GM12873 (cell line): ENCODE results near the gene GPR107.

Experiments used
- CTCF ChIP-seq: IDR thresholded peaks from 2 replicates; pipeline ENCODE4 v1.5.1; 2012; ENCODE audit warnings: low read depth, mild to moderate bottlenecking, moderate library complexity, low read length, control low read depth; ENCODE audit not compliant: insufficient read depth; ENCODE audit errors: missing control alignments

Gene GPR107

GRCh38 chr9:130092910-130093309 lies 39.2 kb downstream of the GPR107 start:
- TF ChIP-seq CTCF, result no peak

- TF ChIP-seq CTCF, result no peak
Measured at GRCh38 chr9:130095872-130096271, 42.2 kb downstream of the GPR107 start.

GRCh38 chr9:130100681-130101080 lies 47.0 kb downstream of the GPR107 start:
- TF ChIP-seq CTCF, result no peak

- TF ChIP-seq CTCF, result no peak
Measured at GRCh38 chr9:130101915-130102314, 48.2 kb downstream of the GPR107 start.

GRCh38 chr9:130104491-130105193 lies 50.9 kb downstream of the GPR107 start:
- no peak for TF ChIP-seq CTCF

- TF ChIP-seq CTCF, result no peak
Measured at GRCh38 chr9:130106860-130107233, 53.1 kb downstream of the GPR107 start.

GRCh38 chr9:130107234-130107861 lies 53.6 kb downstream of the GPR107 start:
- TF ChIP-seq CTCF, result peak; percentile 81
